Measurements from ENCODE around the gene CXXC5. TPM values are rescaled to one million over a fixed set of nuclear protein-coding genes. Genes with fewer than 3 reads are reported as not detected.
A peak's percentile ranks its signal among the peaks of the same experiment; 100 is the strongest.

Gene CXXC5
- polyA plus RNA-seq, 2 donors, result 21.9 to 27.8 TPM

DNA sequence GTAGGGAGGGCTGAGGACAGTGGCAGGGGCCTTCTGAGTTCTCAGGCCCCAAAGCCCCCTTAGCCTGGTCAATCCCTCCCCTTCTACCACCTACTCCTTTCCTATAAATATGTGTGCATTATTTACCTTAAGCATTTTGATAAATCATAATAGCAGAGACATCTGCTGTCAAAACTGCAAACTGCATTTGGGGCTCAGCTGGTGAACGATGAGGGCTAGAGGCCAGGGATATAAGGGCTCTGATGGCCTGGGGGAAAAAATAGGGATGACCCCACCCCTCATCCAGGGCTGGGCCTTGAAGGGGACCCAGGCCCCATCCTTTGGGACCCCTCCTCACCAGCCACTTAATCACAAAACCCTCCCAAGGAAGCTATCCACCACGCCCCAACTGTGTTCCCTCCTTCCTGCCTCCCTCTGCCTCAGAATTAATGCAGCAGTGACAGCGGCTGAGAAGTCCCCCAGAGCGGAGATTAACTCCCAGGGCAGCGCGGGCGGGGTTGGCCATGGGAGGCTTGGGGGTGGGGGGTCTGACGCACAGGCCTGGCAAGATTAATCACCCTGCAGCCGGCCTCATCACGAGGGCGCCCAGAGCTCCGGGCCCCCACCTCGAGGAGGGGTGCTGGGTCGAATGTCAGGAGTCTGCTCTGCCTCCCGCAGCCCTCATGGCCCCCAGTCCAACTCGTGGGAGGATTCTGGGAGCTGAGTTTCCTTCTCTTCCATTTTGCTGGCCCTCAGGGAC lies 42.1 kb downstream of the CXXC5 start:
- 18 to 19% methylated on average over 16 of the region's 16 CpGs for WGBS, 2 donors
- Histone ChIP-seq H3K4me1 (ENCODE audit: control insufficient read depth in 2 of 2, insufficient read depth in 2 of 2, low read length in 1 of 2) (peaks cover 5 to 7% of the 10 kb centered on the region in 2 donors), H3K27me3 (ENCODE audit: control insufficient read depth in 1 of 2, insufficient read depth in 2 of 2, low read length in 2 of 2) (no peaks in the 10 kb centered on the region), H3K4me3 (ENCODE audit: low read depth in 1 of 2, low read length in 2 of 2) (no peak overlapping the region), H3K27ac (ENCODE audit: low read depth in 2 of 2, low read length in 1 of 2) (no peak overlapping the region), H3K36me3 (ENCODE audit: control insufficient read depth in 2 of 2, insufficient read depth in 2 of 2, low read length in 1 of 2) (peaks cover 0 to 6% of the 10 kb centered on the region in 2 donors), H3K9me3 (ENCODE audit: control insufficient read depth in 2 of 2, insufficient read depth in 1 of 2, low read depth in 1 of 2, low read length in 1 of 2) (no peaks in the 10 kb centered on the region)

DNA sequence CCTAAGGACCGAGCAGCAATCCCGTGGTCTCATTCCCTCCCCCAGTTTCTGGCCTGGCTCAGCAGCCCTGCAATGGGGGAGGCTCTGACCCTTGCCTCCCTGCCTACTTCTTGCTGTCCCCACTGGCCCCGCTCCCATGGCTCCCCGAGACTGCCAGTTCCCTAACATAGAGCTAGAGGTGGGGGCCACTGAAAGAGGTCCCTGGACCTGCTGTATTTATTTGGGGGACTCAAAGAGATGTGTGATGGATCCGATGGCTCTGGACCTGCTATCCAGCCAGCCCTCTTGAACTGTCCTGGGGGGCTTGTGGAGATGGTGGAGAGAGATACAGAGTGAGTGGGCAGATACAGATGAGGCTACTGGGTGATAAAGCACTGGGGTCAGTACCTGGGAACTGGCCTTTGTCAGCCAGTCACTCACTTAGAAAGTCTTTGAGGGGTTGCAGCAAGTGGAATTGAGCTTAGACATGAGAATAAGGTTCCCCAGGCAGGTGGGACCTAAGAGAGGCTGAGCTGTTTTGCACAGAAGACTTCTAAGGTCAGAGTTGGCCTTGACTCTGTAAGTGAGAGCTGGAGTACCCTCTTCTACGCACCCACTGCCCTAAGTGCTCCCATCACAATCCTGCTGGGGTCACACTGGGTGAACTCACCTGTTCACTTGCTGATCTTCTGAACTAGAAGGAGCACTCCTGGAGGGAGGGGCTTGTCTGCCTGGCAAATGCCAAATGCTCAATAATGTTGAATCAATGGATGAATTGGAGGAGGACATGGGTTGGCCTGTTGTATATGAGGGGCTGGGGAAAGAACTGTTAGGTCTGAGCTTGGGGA lies 42.9 kb downstream of the CXXC5 start:
- no peak overlapping the region for H3K4me3 ChIP-seq (ENCODE audit: low read depth in 1 of 2, low read length in 2 of 2)
- H3K4me1 ChIP-seq (ENCODE audit: control insufficient read depth in 2 of 2, insufficient read depth in 2 of 2, low read length in 1 of 2), result peaks cover 5 to 7% of the 10 kb centered on the region in 2 donors
- H3K27ac ChIP-seq (ENCODE audit: low read depth in 2 of 2, low read length in 1 of 2), result no peak overlapping the region
- 76% methylated on average over 6 of the region's 6 CpGs for WGBS, 2 donors
- no peaks in the 10 kb centered on the region for H3K27me3 ChIP-seq (ENCODE audit: control insufficient read depth in 1 of 2, insufficient read depth in 2 of 2, low read length in 2 of 2)
- H3K9me3 ChIP-seq (ENCODE audit: control insufficient read depth in 2 of 2, insufficient read depth in 1 of 2, low read depth in 1 of 2, low read length in 1 of 2), result no peaks in the 10 kb centered on the region
- peaks cover 0 to 4% of the 10 kb centered on the region in 2 donors for H3K36me3 ChIP-seq (ENCODE audit: control insufficient read depth in 2 of 2, insufficient read depth in 2 of 2, low read length in 1 of 2)

DNA sequence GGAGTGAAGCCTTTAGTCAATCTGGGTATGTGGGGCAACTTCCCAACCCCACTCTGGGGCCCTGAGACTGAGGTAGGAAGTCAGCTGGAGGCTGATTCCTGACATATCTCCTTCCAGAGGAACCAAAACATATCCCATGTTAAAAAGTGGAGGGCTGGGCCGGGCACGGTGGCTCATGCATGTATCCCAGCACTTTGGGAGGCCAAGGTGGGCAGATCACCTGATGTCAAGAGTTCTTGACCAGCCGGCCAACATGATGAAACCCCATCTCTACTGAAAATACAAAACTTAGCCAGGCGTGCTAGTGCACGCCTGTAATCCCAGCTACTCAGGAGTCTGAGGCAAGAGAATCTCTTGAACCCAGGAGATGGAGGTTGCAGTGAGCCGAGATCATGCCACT lies 44.0 kb downstream of the CXXC5 start:
- H3K36me3 ChIP-seq (ENCODE audit: control insufficient read depth in 2 of 2, insufficient read depth in 2 of 2, low read length in 1 of 2), result no peaks in the 10 kb centered on the region
- no peak overlapping the region for H3K27ac ChIP-seq (ENCODE audit: low read depth in 2 of 2, low read length in 1 of 2)
- H3K27me3 ChIP-seq (ENCODE audit: control insufficient read depth in 1 of 2, insufficient read depth in 2 of 2, low read length in 2 of 2), result no peaks in the 10 kb centered on the region
- H3K4me1 ChIP-seq (ENCODE audit: control insufficient read depth in 2 of 2, insufficient read depth in 2 of 2, low read length in 1 of 2), result peaks cover 9 to 11% of the 10 kb centered on the region in 2 donors
- no peaks in the 10 kb centered on the region for H3K9me3 ChIP-seq (ENCODE audit: control insufficient read depth in 2 of 2, insufficient read depth in 1 of 2, low read depth in 1 of 2, low read length in 1 of 2)
- 91 to 93% methylated on average over 6 of the region's 6 CpGs for WGBS, 2 donors
- H3K4me3 ChIP-seq (ENCODE audit: low read depth in 1 of 2, low read length in 2 of 2), result no peak overlapping the region

DNA sequence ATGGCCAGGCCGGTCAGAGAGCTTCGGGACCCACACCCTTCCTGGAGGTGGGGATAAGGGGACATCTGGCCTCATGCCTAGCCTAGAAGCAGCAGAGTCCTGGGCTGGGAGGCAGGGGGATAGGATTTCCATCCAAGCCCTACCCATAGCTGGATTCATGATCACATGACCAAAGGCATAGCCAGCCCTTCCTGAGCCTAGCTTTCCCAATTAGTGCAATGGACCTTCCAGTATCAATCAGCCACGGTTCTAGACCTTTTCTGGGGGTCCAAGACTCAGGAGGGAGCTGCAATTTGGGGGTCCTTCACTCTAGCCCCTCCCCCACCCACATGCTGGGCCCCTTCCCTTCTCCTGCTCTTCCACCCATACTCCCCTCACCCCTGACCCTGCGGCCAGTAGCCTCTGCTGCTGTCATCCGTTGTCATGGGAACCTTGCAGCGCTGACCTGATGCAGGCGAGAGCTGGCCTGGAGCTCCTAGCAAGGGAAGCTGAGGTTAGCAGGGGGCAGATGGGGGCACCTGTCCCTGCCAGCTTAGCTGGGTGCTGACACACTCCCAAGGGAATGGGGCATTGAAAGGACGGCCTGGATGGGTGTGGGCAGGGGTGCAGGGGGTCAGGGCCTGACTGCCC lies 44.6 kb downstream of the CXXC5 start:
- Histone ChIP-seq H3K27ac (ENCODE audit: low read depth in 2 of 2, low read length in 1 of 2) (no peak overlapping the region), H3K4me3 (ENCODE audit: low read depth in 1 of 2, low read length in 2 of 2) (no peak overlapping the region), H3K4me1 (ENCODE audit: control insufficient read depth in 2 of 2, insufficient read depth in 2 of 2, low read length in 1 of 2) (peaks cover 9 to 15% of the 10 kb centered on the region in 2 donors), H3K27me3 (ENCODE audit: control insufficient read depth in 1 of 2, insufficient read depth in 2 of 2, low read length in 2 of 2) (no peaks in the 10 kb centered on the region), H3K9me3 (ENCODE audit: control insufficient read depth in 2 of 2, insufficient read depth in 1 of 2, low read depth in 1 of 2, low read length in 1 of 2) (no peaks in the 10 kb centered on the region), H3K36me3 (ENCODE audit: control insufficient read depth in 2 of 2, insufficient read depth in 2 of 2, low read length in 1 of 2) (no peaks in the 10 kb centered on the region)
- 74 to 76% methylated on average over 8 of the region's 8 CpGs for WGBS, 2 donors

DNA sequence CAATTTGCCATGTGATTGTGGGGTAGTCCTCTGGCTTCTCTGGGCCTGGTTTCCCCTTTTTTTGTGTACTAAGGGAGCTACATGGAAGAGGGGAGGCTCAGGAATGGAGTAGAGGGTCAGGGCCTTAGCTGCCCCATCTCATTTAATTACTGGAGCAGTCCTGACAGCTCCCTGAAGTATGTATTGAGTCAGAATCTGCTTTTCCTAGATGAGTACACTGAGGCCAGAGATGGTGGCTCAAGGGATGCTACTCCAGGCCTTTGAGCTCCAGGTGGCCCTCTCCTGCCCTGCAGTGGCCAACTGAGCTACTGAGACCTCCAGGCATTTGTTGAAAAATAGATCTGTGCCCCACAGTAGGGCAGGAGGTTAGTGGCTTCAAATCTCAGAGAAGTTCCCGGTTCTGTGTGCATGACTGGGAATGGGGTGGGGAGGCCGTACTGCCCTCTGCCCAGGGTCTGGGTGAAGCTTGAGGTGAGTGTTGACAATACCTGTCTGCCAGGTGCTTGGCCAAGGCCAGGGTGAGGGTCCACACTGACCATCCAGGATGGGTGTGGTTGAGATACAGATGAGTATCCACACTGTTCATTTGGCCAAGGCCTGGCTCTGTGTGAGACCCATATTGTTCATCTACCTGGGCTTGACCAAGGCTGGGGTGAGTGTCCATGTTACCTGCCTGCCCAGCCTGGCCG lies 45.7 kb downstream of the CXXC5 start:
- Histone ChIP-seq H3K36me3 (ENCODE audit: control insufficient read depth in 2 of 2, insufficient read depth in 2 of 2, low read length in 1 of 2) (no peaks in the 10 kb centered on the region), H3K4me3 (ENCODE audit: low read depth in 1 of 2, low read length in 2 of 2) (no peak overlapping the region), H3K27me3 (ENCODE audit: control insufficient read depth in 1 of 2, insufficient read depth in 2 of 2, low read length in 2 of 2) (no peaks in the 10 kb centered on the region), H3K4me1 (ENCODE audit: control insufficient read depth in 2 of 2, insufficient read depth in 2 of 2, low read length in 1 of 2) (peaks cover 10 to 16% of the 10 kb centered on the region in 2 donors), H3K9me3 (ENCODE audit: control insufficient read depth in 2 of 2, insufficient read depth in 1 of 2, low read depth in 1 of 2, low read length in 1 of 2) (no peaks in the 10 kb centered on the region), H3K27ac (ENCODE audit: low read depth in 2 of 2, low read length in 1 of 2) (no peak overlapping the region)
- 97 to 98% methylated on average over 3 of the region's 3 CpGs for WGBS, 2 donors

DNA sequence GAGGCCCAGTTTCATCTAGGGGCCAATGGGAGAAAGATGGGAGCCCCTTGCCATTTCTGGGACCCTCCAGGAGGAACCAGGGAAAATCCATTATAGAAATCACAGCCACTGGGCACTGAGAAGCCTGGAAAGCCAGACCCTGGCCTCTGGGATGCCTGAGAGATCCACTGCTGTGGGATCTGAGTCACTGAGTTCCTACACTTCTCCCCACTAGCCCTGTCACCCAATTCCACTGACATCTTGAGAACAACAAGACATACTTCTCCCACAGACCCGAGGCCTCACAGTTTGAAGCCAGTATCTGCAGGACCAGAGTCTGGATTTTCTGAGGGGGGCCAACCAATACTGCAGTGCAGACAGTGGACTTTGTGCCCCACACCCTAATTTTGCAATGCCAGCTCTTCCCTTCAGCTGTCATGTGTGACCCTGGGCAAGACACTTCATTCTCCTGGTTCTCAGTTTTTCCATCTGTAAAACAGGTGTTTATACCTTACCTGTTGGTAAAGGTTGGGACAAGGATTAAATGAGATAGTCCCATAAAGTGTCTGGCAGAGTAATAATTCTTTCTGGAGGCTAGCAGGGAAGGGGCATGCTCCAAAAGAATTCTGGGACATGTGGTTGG lies 46.5 kb downstream of the CXXC5 start:
- Histone ChIP-seq H3K36me3 (ENCODE audit: control insufficient read depth in 2 of 2, insufficient read depth in 2 of 2, low read length in 1 of 2) (no peaks in the 10 kb centered on the region), H3K27me3 (ENCODE audit: control insufficient read depth in 1 of 2, insufficient read depth in 2 of 2, low read length in 2 of 2) (no peaks in the 10 kb centered on the region), H3K27ac (ENCODE audit: low read depth in 2 of 2, low read length in 1 of 2) (no peak overlapping the region), H3K4me3 (ENCODE audit: low read depth in 1 of 2, low read length in 2 of 2) (no peak overlapping the region), H3K4me1 (ENCODE audit: control insufficient read depth in 2 of 2, insufficient read depth in 2 of 2, low read length in 1 of 2) (peaks cover 7 to 12% of the 10 kb centered on the region in 2 donors), H3K9me3 (ENCODE audit: control insufficient read depth in 2 of 2, insufficient read depth in 1 of 2, low read depth in 1 of 2, low read length in 1 of 2) (no peaks in the 10 kb centered on the region)
- WGBS, 2 donors, result 71 to 80% methylated on average over 1 of the region's 1 CpG

DNA sequence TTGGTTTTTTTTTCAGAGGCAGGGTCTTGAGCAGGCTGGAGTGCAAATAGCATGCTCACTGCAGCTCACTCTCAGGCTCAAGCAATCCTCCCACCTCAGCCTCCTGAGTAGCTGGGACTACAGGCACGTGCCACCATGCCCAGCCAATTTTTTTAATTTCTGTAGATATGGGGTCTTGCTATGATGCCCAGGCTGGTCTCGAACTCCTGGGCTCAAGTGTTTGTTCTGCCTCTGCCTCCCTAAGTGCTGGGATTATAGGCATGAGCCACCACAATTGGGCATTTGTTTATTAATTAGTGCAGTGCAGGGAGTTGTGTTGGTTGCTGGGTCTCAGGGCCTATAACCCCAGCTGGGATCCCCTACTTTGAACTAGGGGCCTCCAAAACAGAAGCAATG lies 47.0 kb downstream of the CXXC5 start:
- Histone ChIP-seq H3K27me3 (ENCODE audit: control insufficient read depth in 1 of 2, insufficient read depth in 2 of 2, low read length in 2 of 2) (no peaks in the 10 kb centered on the region), H3K4me1 (ENCODE audit: control insufficient read depth in 2 of 2, insufficient read depth in 2 of 2, low read length in 1 of 2) (peaks cover 7 to 9% of the 10 kb centered on the region in 2 donors), H3K36me3 (ENCODE audit: control insufficient read depth in 2 of 2, insufficient read depth in 2 of 2, low read length in 1 of 2) (no peaks in the 10 kb centered on the region), H3K27ac (ENCODE audit: low read depth in 2 of 2, low read length in 1 of 2) (no peak overlapping the region), H3K4me3 (ENCODE audit: low read depth in 1 of 2, low read length in 2 of 2) (no peak overlapping the region), H3K9me3 (ENCODE audit: control insufficient read depth in 2 of 2, insufficient read depth in 1 of 2, low read depth in 1 of 2, low read length in 1 of 2) (no peaks in the 10 kb centered on the region)
- WGBS, 2 donors, result 90 to 93% methylated on average over 2 of the region's 2 CpGs

DNA sequence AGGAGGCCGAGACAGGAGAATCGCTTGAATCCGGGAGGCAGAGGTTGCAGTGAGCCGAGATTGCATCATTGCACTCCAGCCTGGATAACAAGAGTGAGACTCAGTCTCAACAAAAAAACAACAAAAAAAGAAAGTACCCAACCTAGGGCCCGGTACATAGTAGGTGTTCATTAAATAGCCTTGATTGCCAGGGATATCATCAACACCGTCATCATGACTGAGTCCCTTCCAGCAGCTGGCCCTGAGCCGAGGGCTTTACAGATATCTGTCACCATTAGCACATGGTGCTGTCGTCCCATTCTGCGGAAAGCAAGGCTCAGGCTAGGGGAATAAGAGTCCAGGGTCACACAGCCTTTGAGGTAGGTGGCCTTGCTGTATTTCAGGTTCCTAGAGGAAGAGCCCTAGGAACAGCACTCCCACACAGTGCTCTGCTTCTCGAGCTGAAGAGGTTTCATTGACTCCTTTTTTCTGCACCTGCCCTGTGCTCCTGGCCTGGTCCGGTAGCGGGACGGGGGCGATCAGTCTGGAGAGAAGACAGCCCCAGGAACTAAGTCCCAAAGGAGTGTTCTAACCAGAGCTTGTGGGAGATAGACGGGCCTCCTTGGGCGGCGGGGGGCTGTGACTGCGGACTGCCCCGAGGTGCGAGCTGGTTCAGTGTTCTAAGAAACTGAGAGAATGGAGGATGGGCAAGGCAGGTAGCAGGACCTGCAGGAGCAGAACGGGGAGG lies 48.2 kb downstream of the CXXC5 start:
- peaks cover 7 to 9% of the 10 kb centered on the region in 2 donors for H3K4me1 ChIP-seq (ENCODE audit: control insufficient read depth in 2 of 2, insufficient read depth in 2 of 2, low read length in 1 of 2)
- 56 to 61% methylated on average over 21 of the region's 21 CpGs for WGBS, 2 donors
- no peaks in the 10 kb centered on the region for H3K36me3 ChIP-seq (ENCODE audit: control insufficient read depth in 2 of 2, insufficient read depth in 2 of 2, low read length in 1 of 2)
- H3K9me3 ChIP-seq (ENCODE audit: control insufficient read depth in 2 of 2, insufficient read depth in 1 of 2, low read depth in 1 of 2, low read length in 1 of 2), result no peaks in the 10 kb centered on the region
- H3K27me3 ChIP-seq (ENCODE audit: control insufficient read depth in 1 of 2, insufficient read depth in 2 of 2, low read length in 2 of 2), result no peaks in the 10 kb centered on the region
- H3K4me3 ChIP-seq (ENCODE audit: low read depth in 1 of 2, low read length in 2 of 2), result peak overlapping the region in 1 of 2 donors; percentile 39
- peak overlapping the region; percentile 63 to 85 for H3K27ac ChIP-seq (ENCODE audit: low read depth in 2 of 2, low read length in 1 of 2)
